ENCODE measurements around the gene NUP210. TPM values are rescaled to one million over a fixed set of nuclear protein-coding genes. Genes with fewer than 3 reads are reported as not detected.

Gene NUP210
- total RNA-seq, 1 donor from 2014 or later = 1.9 TPM

DNA sequence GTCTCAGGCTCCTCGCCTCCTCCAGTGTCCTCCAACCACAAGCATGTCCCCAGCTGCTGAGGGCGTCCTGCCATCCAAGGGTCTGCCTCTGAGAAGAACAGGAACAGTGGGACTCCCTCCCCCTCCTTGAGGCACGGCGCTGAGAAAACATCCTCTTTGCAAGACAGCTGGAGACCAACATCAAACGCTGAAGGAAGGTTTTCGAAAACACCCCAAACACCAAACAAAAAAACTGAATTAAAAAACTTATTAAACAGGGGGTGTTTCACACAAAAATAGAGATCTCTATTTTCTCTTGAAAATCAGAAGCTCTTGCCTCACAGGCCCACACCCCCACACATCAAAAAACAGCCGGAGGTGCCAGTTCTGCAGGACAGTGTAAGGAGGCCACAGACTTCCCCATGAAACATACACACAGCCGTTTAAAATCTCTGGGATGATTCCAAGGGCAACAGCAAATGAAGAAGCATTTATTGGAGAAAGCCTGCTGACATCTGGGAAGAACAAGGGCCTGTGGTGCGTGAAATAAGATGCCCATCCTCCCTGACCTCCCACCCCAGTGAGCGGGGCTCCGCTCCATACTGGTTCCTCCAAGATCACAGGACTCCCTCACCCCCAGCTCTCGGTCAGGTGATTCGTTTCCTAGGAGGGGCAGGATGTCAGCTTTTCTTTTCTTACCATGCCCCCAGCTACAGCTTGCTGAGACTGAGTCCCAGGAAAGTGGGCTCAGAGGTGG is 71.3 kb downstream of the NUP210 start:
- peak; percentile 46 for DNase-seq (ENCODE audit: low spot score)

DNA sequence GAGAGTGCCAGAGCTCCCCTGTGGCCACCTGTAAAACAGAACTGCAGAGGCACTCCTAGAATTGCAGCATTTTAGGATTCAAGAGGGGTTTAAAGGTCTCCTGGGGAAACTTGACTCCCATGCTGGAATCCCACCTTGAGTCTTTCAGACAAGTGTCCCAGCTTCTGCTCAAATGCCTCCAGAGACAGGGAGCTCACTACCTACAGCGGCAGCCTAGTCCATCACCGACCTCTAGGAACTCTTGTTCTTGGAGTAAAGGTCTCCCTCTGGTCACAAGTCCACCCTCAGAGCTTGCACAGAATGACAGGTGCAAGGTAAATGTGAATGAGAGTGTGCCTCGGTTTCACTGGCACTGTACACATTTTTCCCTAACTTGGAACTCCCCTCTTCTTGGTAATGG is 72.0 kb downstream of the NUP210 start:
- DNase-seq (ENCODE audit: low spot score) = no peak

- DNase-seq (ENCODE audit: low spot score) = peak; percentile 47
These were observed 72.7 kb downstream of the NUP210 start for GRCh38 chr3:13347390-13347950.

GRCh38 chr3:13346481-13347389 is 73.4 kb downstream of the NUP210 start:
- DNase-seq (ENCODE audit: low spot score) = no peak

- DNase-seq (ENCODE audit: low spot score) = no peak
These were observed 74.3 kb downstream of the NUP210 start for GRCh38 chr3:13345772-13346171.

DNA sequence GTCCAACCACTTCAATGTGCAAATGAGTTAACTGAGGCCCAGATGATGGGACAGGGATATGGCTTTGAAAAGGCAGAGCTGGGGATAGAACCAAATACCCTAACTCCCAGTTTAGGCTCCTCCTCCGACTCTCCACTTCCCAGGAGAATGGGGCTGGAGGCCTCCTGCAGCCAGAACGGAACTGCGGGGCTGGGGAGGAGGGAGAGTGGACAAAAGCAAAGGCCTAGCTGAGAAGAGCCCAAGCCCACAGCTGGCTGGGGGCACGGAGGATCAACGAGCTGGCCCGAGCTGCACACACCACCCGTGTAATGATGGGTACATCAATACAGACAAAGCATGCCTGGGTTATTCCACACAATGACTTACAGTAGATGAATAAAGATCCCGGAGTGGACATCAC is 74.8 kb downstream of the NUP210 start:
- DNase-seq (ENCODE audit: low spot score) = no peak

GRCh38 chr3:13344663-13345062 is 75.5 kb downstream of the NUP210 start:
- no peak for DNase-seq (ENCODE audit: low spot score)

- no peak for DNase-seq (ENCODE audit: low spot score)
These were observed 76.5 kb downstream of the NUP210 start for GRCh38 chr3:13343601-13344000.

DNA sequence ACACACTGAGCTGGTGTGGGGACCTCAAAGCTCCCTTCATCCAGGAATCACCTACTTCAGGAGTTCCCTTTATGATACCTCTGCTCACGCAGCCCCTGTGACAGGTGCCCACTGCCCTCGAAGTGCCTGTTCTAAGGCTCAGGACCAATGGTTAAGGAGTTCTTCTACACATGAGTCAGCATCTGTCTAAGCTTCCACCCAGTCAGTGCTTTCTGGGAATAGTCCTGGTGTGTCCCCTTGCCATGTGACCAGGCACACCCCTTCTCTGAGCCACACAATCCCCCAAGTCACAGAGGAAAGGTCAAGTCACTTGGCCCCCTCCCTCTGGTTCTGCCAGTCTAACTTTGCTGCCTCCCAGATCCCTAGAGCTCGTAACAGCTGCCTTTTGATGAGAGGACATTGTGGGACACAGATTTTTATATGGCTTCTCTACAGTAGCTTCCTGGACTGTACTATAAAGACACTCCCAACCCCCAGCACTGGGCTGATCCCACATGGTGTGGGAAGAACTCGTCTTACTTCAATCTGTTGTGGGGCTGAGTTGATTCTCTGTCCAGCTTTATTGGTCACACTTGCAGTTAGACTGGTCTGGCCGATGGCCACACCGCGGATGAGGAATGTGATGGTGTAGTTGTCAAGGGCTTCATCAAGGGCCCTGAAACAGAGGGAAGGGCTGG is 78.8 kb downstream of the NUP210 start:
- no peak for DNase-seq (ENCODE audit: low spot score)

- DNase-seq (ENCODE audit: low spot score) = no peak
These were observed 80.3 kb downstream of the NUP210 start for GRCh38 chr3:13339833-13340232.

- DNase-seq (ENCODE audit: low spot score) = no peak
These were observed 81.1 kb downstream of the NUP210 start for GRCh38 chr3:13338996-13339395.

DNA sequence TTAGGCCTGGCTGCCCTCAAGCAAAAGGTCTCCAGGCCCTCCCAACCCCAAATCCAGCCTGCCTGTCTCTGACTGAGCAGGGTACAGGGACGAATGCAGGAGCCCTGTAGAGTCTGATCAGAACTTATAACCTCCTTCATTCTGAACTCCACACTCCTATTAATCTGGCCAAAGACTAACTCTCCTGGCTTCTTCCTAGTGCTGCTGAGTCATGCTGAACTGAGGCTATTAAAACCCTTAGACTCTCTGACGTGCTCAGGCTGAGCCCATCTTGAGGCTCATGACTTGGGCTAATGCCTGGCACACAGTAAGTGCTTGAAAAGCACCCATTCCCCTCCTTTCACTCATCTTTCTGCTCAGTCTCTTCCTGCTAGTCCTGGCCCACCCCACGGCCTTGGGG is 81.9 kb downstream of the NUP210 start:
- DNase-seq (ENCODE audit: low spot score) = no peak

- DNase-seq (ENCODE audit: low spot score) = no peak
These were observed 83.5 kb downstream of the NUP210 start for GRCh38 chr3:13336592-13336991.

DNA sequence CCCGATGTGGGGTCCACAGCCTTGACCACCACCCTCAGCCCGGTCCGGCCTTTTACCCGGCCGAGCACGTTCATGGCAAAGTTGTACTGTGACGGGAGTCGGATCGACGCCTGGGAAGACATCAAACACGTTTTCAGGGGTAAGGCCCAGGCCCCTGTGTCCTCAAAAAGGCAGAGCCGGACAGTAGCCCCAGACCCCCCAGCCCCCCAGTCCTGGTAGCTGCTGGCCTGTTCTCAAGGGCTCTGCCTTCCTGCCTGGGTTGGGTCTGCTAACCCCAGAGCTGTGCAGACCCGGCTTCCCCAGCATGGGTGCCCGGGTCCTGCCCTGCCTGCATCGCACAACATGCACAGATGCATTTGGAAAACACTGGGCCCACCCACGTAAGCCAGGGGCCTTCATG is 84.6 kb downstream of the NUP210 start:
- no peak for DNase-seq (ENCODE audit: low spot score)

GRCh38 chr3:13335059-13335458 is 85.1 kb downstream of the NUP210 start:
- DNase-seq (ENCODE audit: low spot score) = no peak

GRCh38 chr3:13333236-13333897 is 86.8 kb downstream of the NUP210 start:
- DNase-seq (ENCODE audit: low spot score) = no peak

GRCh38 chr3:13332740-13333139 is 87.4 kb downstream of the NUP210 start:
- DNase-seq (ENCODE audit: low spot score) = no peak

- DNase-seq (ENCODE audit: low spot score) = no peak
These were observed 88.0 kb downstream of the NUP210 start for GRCh38 chr3:13332158-13332557.

DNA sequence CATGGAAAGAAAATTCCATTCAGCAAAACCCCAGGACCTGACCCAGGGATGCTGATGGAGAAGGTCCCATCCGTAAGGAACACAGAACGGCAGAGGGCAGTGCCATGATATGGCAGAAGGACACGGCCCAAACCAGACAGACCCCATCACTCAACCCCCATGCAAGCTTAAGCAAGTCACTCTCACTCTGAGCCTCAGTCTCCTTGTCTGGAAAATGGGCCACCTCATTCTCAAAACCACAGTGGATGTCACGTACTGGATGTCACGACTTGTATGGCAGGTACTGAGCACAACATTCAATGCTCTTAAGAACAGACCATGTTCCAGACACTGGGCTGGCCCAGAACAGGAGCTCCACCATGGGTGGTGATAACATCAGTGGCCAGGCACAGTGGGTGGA is 90.4 kb downstream of the NUP210 start:
- no peak for DNase-seq (ENCODE audit: low spot score)

DNA sequence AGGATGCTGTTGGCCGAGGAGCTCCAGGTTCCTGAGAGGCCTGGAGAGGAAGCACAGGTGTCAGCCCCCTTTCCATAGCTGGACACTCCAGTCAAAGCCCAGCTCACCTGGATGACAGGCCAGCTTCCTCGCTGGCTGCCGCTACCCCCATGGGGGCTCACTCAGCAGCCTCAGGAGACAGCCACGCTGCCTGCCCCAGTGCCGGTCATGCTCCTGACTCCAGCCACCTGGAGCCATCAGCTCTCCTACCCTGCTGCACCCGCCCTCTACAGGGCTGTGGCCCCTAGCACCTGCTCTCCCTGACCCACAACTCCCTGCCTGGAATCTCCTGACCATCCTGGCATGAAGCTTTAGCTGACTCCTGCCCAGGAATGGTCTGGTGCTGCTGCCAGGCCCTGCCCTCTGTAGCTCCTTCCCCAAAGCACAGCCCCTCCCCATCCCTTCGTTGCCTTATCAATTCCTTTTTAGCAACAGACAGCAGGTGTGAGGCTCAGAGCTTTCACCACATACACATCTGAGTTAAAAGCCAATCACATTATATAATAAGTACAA is 94.2 kb downstream of the NUP210 start:
- no peak for DNase-seq (ENCODE audit: low spot score)

GRCh38 chr3:13324835-13325501 is 95.2 kb downstream of the NUP210 start:
- no peak for DNase-seq (ENCODE audit: low spot score)

Measured in umbilical cord (tissue), 2 donors.